B cell (primary cell): ENCODE results near the gene AK9.

ENCODE experiments used
- CTCF ChIP-seq: fragments of 200-600 bp; IDR thresholded peaks from one replicate; pipeline ENCODE4 v1.8.0; 2022; ENCODE audit warnings: antibody characterized with exemption, mild to moderate bottlenecking
- EZH2 ChIP-seq: IDR thresholded peaks from 2 replicates; pipeline ENCODE4 v1.6.1; 2012; ENCODE audit warnings: borderline replicate concordance, low read depth, mild to moderate bottlenecking, moderate library complexity, low read length; ENCODE audit not compliant: insufficient read depth, poor library complexity, severe bottlenecking

DNA sequence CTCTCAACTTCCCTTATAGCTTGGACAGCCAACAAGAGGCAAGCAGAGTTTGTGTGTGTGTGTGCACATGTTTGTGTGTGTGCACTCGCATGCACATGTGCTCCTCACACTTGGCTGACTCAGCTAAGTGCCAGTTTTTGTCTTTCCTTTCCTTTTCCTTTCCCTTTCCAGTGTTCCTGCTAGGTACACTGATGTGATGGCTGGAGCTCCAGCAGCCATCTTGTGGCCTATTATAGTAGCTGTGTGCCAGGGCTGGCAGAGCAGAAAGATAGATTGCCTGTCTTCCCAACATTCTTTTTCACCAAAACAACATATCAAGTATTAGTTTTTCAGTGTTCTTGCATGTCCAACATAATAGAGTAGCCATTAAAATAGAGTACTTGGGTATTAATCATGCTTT, 79.5 kb downstream of the AK9 start:
- no peak for TF ChIP-seq EZH2
- no peak for TF ChIP-seq CTCF
